ENCODE data around the gene EMSY. TPM values are rescaled to one million over a fixed set of nuclear protein-coding genes. Genes with fewer than 3 reads are reported as not detected.

Gene EMSY
- total and polyA plus RNA-seq, 2 donors (not counting 3 experiments of a cell fraction or from before 2014, with no cell fraction given): 18.3 to 25.7 TPM

DNA sequence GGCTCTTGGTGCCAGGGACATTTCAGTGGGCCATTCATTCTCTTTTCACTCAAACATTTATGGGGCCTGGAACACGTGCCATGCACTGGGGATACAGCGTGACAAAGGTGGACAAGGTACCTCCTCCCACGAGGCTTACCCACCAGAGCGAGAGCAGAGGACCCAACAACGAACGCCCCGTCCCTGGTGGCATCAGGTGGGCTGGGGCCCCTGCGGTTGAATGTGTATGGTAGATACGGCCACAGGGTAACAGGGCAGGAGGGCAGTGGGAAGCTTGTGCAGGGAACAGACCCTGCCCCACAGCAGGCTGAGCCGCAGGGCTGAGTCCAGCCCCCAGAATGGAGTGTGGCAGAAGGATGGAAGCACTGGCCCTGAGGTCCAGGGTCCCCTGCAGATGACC lies 144.7 kb downstream of the EMSY start:
- ChIA-PET CTCF (interaction anchor here (1.2 to 2.1 kb wide), 5 partner anchors 10 to 90 kb away, joined by 3 to 25 read pairs (median 5); no protein-coding TSS in a partner anchor), POLR2A (interaction anchor here (1.5 kb wide), 1 partner anchor 26 kb away, joined by 5 read pairs; no protein-coding TSS in a partner anchor)
- BruUV-seq (replicated peaks): no TSS peak
- Histone ChIP-seq H3K79me2 (ENCODE audit: control insufficient read depth, insufficient read depth, low read length) (no peaks in the 10 kb centered on the region), H3K4me3 (replicated peaks in 1 of 3; ENCODE audit: insufficient read depth in 1 of 3, low read depth in 1 of 3, low read length in 3 of 3) (no peak overlapping the region), H3K9me1 (replicated peaks; ENCODE audit: control insufficient read depth, extremely low read depth, insufficient read depth, low read length) (no peaks in the 10 kb centered on the region), H3K27ac (ENCODE audit: insufficient read depth, low read depth, low read length) (peak overlapping the region; percentile 94), H4K20me1 (replicated peaks; ENCODE audit: control insufficient read depth, extremely low read depth, insufficient read depth, low read length) (no peaks in the 10 kb centered on the region), H3K36me3 (ENCODE audit: control insufficient read depth in 2 of 2, extremely low read depth in 1 of 2, insufficient read depth in 2 of 2, low read length in 2 of 2) (no peaks in the 10 kb centered on the region), H3K9ac (replicated peaks; ENCODE audit: extremely low read depth, insufficient read depth, low read length) (no peak overlapping the region), H3K4me1 (ENCODE audit: control insufficient read depth, extremely low read depth, insufficient read depth, low read length) (peaks cover 23% of the 10 kb centered on the region), H3K9me3 (replicated peaks; ENCODE audit: control insufficient read depth, insufficient read depth, low read length) (no peaks in the 10 kb centered on the region), H2AFZ (ENCODE audit: low read depth, low read length) (no peak overlapping the region), H3K27me3 (ENCODE audit: control insufficient read depth in 2 of 2, insufficient read depth in 2 of 2, low read length in 2 of 2) (no peaks in the 10 kb centered on the region), H3K4me2 (ENCODE audit: insufficient read depth, low read length) (no peak overlapping the region)
- FAIRE-seq (no peak), DNase-seq (ENCODE audit: low read depth, low spot score) (no peak)
- dilution Hi-C loops (cut with MboI; ENCODE audit: extremely low pct_ligation_motif_present, low sequenced_read_pairs): no loop called here
- intact Hi-C loops (cut with micrococcal nuclease): loop anchor here (2.0 kb wide), 3 partner anchors 39 to 81 kb away; partner anchors contain the start of gene LRRC32
- TF ChIP-seq EZH2 (IDR thresholded peaks at IDR 0.05; ENCODE audit: borderline replicate concordance, low read depth, low read length, severe bottlenecking): no peak
- TF ChIP-seq, protein P1, sequence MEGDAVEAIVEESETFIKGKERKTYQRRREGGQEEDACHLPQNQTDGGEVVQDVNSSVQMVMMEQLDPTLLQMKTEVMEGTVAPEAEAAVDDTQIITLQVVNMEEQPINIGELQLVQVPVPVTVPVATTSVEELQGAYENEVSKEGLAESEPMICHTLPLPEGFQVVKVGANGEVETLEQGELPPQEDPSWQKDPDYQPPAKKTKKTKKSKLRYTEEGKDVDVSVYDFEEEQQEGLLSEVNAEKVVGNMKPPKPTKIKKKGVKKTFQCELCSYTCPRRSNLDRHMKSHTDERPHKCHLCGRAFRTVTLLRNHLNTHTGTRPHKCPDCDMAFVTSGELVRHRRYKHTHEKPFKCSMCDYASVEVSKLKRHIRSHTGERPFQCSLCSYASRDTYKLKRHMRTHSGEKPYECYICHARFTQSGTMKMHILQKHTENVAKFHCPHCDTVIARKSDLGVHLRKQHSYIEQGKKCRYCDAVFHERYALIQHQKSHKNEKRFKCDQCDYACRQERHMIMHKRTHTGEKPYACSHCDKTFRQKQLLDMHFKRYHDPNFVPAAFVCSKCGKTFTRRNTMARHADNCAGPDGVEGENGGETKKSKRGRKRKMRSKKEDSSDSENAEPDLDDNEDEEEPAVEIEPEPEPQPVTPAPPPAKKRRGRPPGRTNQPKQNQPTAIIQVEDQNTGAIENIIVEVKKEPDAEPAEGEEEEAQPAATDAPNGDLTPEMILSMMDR (IDR thresholded peaks at IDR 0.05; ENCODE audit: extremely low read depth in 1 of 2, insufficient read depth in 1 of 2, low read depth in 1 of 2, low read length in 2 of 2): no peak

Measured in endothelial cell of umbilical vein (primary cell).